GM23248 (cell line): Measurements from ENCODE around the gene C2orf49. TPM values are rescaled to one million over a fixed set of nuclear protein-coding genes. Genes with fewer than 3 reads are reported as not detected.

Experiments
- DNase-seq: peaks from one replicate; pipeline ENCODE4 v3.0.0-alpha.2; 2015
- H2AFZ ChIP-seq: fragments of 200-600 bp; sonication (generic); 2 replicates; pipeline ENCODE4 v1.6.1; 2016; ENCODE audit warnings: antibody characterized with exemption
- H3F3A ChIP-seq: fragments of 200-600 bp; sonication (generic); 2 replicates; pipeline ENCODE4 v1.6.1; 2016; ENCODE audit warnings: mild to moderate bottlenecking, antibody characterized with exemption, mixed run types; ENCODE audit not compliant: insufficient read depth
- H3K27ac ChIP-seq: fragments of 200-600 bp; sonication (generic); 2 replicates; pipeline ENCODE4 v1.5.1; 2016; ENCODE audit warnings: mild to moderate bottlenecking
- H3K27me3 ChIP-seq: fragments of 200-600 bp; sonication (generic); replicated peaks from 2 replicates; pipeline ENCODE4 v1.6.1; 2016; ENCODE audit warnings: mild to moderate bottlenecking; ENCODE audit not compliant: insufficient read depth
- H3K36me3 ChIP-seq: fragments of 200-600 bp; sonication (generic); 2 replicates; pipeline ENCODE4 v1.6.1; 2016; ENCODE audit warnings: low read depth, mild to moderate bottlenecking
- H3K4me1 ChIP-seq: fragments of 200-600 bp; sonication (generic); 2 replicates; pipeline ENCODE4 v1.6.1; 2016; ENCODE audit warnings: mild to moderate bottlenecking; ENCODE audit not compliant: insufficient read depth
- H3K4me2 ChIP-seq: fragments of 200-600 bp; sonication (generic); one replicate; pipeline ENCODE4 v1.6.1; 2016; ENCODE audit warnings: mild to moderate bottlenecking; ENCODE audit not compliant: unreplicated experiment
- H3K4me3 ChIP-seq: fragments of 200-600 bp; sonication (generic); 2 replicates; pipeline ENCODE4 v1.5.1; 2016; ENCODE audit warnings: mild to moderate bottlenecking
- H3K79me2 ChIP-seq: fragments of 200-600 bp; sonication (generic); 2 replicates; pipeline ENCODE4 v1.6.1; 2016; ENCODE audit warnings: mild to moderate bottlenecking; ENCODE audit not compliant: insufficient read depth
- H3K9ac ChIP-seq: fragments of 200-600 bp; sonication (generic); 2 replicates; pipeline ENCODE4 v1.6.1; 2016; ENCODE audit warnings: mild to moderate bottlenecking
- H3K9me2 ChIP-seq: fragments of 200-600 bp; sonication (generic); 2 replicates; pipeline ENCODE4 v1.6.1; 2016; ENCODE audit warnings: mixed run types, mild to moderate bottlenecking, moderate library complexity; ENCODE audit not compliant: insufficient read depth
- H3K9me3 ChIP-seq: fragments of 200-600 bp; sonication (generic); one replicate; pipeline ENCODE4 v1.6.1; 2017; ENCODE audit warnings: low read depth
- H4K20me1 ChIP-seq: fragments of 200-600 bp; sonication (generic); 2 replicates; pipeline ENCODE4 v1.6.0; 2016; ENCODE audit not compliant: insufficient read depth
- EZH2 ChIP-seq: fragments of 200-600 bp; sonication (generic); IDR thresholded peaks from 2 replicates; pipeline ENCODE4 v1.6.1; 2018; ENCODE audit warnings: antibody characterized with exemption, mild to moderate bottlenecking; ENCODE audit not compliant: insufficient read depth, poor library complexity, severe bottlenecking
- EZH2phosphoT487 ChIP-seq: fragments of 200-600 bp; sonication (generic); IDR thresholded peaks from 2 replicates; pipeline ENCODE4 v1.6.1; 2018; ENCODE audit warnings: antibody characterized with exemption, moderate library complexity, mild to moderate bottlenecking, low read depth; ENCODE audit not compliant: insufficient read depth
- WGBS, 2 experiments: methylation state at CpG; one replicate each; pipeline ENCODE4 v1.1.6; 2015 to 2017; ENCODE audit warnings: low lambda C conversion rate in 2 of 2, low coverage in 1 of 2; ENCODE audit errors: missing lambda C conversion rate in 2 of 2; 5-methylcytosine and 5-hydroxymethylcytosine counted together
- in situ Hi-C: fragments of 300-500 bp; cut with MboI; formaldehyde crosslinking; loops from 2 replicates; pipeline ENCODE4 v1.15.0; 2020
- polyA plus RNA-seq: library from polyadenylated mRNA; unstranded; fragments of >200 nt; fragmentation: Nextera tagmentation; extraction: Ambion mirVana; gene quantifications from 2 replicates; pipeline ENCODE4 v1.2.1, GENCODE V29; 2016
- total RNA-seq: library from RNA; depleted of rRNA; stranded (reverse); fragments of >200 nt; shearing (Covaris generic); gene quantifications from 2 replicates; pipeline ENCODE4 v1.2.3, GENCODE V29; 2014

Gene C2orf49
- total and polyA plus RNA-seq, 2 experiments from 2014 or later = 9.0 to 13.6 TPM

DNA sequence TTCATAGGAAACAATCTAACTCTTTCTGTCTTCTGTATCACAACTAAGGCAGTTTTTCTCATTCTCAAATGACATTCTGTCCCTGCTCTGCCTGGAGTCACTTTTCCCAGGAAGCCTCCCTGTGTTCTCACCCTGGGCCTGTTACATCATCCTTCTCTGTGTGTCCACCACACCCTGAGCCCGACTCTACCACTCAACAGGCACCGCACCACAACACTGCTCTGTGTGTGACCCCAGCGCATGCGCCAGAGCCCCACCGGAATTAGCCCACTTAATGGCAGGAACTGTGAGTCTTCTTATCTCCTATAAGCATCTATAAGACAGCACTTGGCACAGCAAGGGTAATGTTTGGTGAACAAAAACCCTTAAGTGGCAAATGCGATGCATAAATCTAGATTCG lies 40.1 kb upstream of the C2orf49 start:
- no peak overlapping the region for H3K4me2 ChIP-seq
- H2AFZ ChIP-seq = no peak overlapping the region
- no peaks in the 10 kb centered on the region for H3K9me2 ChIP-seq
- H3K9me3 ChIP-seq = no peaks in the 10 kb centered on the region
- no peak overlapping the region for H3K9ac ChIP-seq
- in situ Hi-C loops = loop anchor here (10.0 kb wide), 1 partner anchor 182 kb away; no protein-coding TSS in a partner anchor
- no peaks in the 10 kb centered on the region for H3K27me3 ChIP-seq
- H3K27ac ChIP-seq = no peak overlapping the region
- TF ChIP-seq EZH2 = no peak
- no peak for TF ChIP-seq EZH2phosphoT487
- H3F3A ChIP-seq = no peaks in the 10 kb centered on the region
- H3K4me3 ChIP-seq = no peak overlapping the region
- WGBS, 2 experiments = 83 to 85% methylated on average over 7 of the region's 7 CpGs
- peak; percentile 16 for DNase-seq
- no peaks in the 10 kb centered on the region; the same call in 1 of the 2 replicates for H3K36me3 ChIP-seq
- peaks cover 15% of the 10 kb centered on the region; the same call in 1 of the 2 replicates for H3K79me2 ChIP-seq
- H3K4me1 ChIP-seq = no peaks in the 10 kb centered on the region
- no peaks in the 10 kb centered on the region for H4K20me1 ChIP-seq

DNA sequence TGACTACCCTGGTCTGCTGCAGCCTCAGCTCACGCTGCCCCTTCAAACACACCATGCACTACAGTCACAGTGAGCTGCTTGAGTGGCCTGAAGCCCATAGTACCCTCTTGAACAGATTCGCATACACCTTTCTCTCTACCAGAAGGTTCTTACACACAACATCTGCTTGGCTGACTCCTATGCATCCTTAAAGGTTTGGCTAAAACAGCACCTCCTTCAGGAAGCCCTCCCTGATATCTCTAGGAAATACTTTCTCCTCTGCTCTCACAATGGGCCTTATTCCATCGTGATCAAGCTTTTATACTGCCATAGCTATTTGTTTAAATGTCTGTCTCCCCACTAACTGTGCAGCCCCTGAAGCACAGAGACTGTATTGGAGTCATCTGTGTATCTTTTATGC lies 39.3 kb upstream of the C2orf49 start:
- no peak overlapping the region for H3K4me3 ChIP-seq
- H3K4me1 ChIP-seq = no peaks in the 10 kb centered on the region
- H3K9me3 ChIP-seq = no peaks in the 10 kb centered on the region
- no peak for TF ChIP-seq EZH2phosphoT487
- no peak for TF ChIP-seq EZH2
- no peak overlapping the region for H3K27ac ChIP-seq
- in situ Hi-C loops = loop anchor here (10.0 kb wide), 1 partner anchor 183 kb away; no protein-coding TSS in a partner anchor
- peaks cover 22% of the 10 kb centered on the region; the same call in 1 of the 2 replicates for H3K79me2 ChIP-seq
- no peak overlapping the region for H2AFZ ChIP-seq
- DNase-seq = no peak
- H3K4me2 ChIP-seq = no peak overlapping the region
- H4K20me1 ChIP-seq = no peaks in the 10 kb centered on the region
- no peaks in the 10 kb centered on the region for H3K9me2 ChIP-seq
- WGBS, 2 experiments = 95 to 97% methylated on average over 3 of the region's 3 CpGs
- no peaks in the 10 kb centered on the region for H3F3A ChIP-seq
- H3K27me3 ChIP-seq = no peaks in the 10 kb centered on the region
- H3K36me3 ChIP-seq = no peaks in the 10 kb centered on the region; the same call in 1 of the 2 replicates
- no peak overlapping the region for H3K9ac ChIP-seq

DNA sequence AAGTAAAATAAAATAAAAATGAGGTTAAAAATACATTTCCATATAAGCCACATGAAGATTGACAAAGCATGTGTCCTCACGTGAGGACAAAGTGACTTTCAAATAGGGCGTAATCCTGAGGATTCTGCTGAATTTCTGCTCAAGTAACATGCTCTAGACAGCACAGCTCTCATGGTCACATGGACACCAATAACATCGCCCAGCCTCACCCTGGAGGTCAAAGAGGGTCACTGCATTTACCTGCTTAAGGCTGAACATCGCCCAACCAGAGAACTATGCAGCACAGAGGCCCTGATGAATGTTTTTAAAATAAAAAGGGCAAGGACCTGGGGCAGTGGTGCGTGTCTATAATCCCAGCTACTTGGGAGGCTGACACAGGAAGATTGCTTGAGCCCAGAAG lies 38.0 kb upstream of the C2orf49 start:
- Histone ChIP-seq H2AFZ (no peak overlapping the region), H3K4me1 (no peaks in the 10 kb centered on the region), H3K27ac (no peak overlapping the region), H3K27me3 (no peaks in the 10 kb centered on the region), H3K79me2 (peaks cover 33% of the 10 kb centered on the region; the same call in 1 of the 2 replicates), H3K9ac (no peak overlapping the region), H3K4me3 (no peak overlapping the region), H3F3A (no peaks in the 10 kb centered on the region), H3K4me2 (no peak overlapping the region), H3K36me3 (no peaks in the 10 kb centered on the region; the same call in 1 of the 2 replicates), H4K20me1 (no peaks in the 10 kb centered on the region), H3K9me2 (no peaks in the 10 kb centered on the region), H3K9me3 (no peaks in the 10 kb centered on the region)
- in situ Hi-C loops = loop anchor here (10.0 kb wide), 1 partner anchor 184 kb away; no protein-coding TSS in a partner anchor
- no peak for DNase-seq
- TF ChIP-seq EZH2phosphoT487 (no peak), EZH2 (no peak)
- 85% methylated on average over 5 of the region's 5 CpGs for WGBS, 2 experiments

DNA sequence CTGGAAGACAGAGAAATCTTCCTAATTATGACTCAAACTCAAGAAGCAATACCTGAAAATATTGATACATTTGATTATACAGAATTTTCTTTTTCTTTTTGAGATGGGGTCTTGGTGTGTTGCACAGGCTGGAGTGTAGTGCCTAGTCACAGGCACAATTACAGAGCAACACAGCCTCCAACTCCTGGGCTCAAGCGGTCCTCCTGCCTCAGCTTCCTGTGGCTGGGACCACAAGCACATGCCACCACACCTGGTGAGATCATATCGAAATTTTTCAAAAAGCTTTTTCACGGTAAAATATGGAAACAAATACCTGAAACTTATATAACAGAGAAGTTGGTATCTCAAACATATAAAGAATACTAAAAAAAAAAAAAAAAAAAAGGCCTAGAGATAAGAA lies 35.7 kb upstream of the C2orf49 start:
- Histone ChIP-seq H3K4me2 (no peak overlapping the region), H3K36me3 (no peaks in the 10 kb centered on the region; the same call in 1 of the 2 replicates), H2AFZ (no peak overlapping the region), H4K20me1 (no peaks in the 10 kb centered on the region), H3K27ac (no peak overlapping the region), H3K9ac (no peak overlapping the region), H3K27me3 (no peaks in the 10 kb centered on the region), H3K9me2 (no peaks in the 10 kb centered on the region), H3K9me3 (no peaks in the 10 kb centered on the region), H3F3A (no peaks in the 10 kb centered on the region), H3K4me3 (no peak overlapping the region), H3K4me1 (no peaks in the 10 kb centered on the region), H3K79me2 (peaks cover 38% of the 10 kb centered on the region; the same call in 1 of the 2 replicates)
- in situ Hi-C loops = no loop called here
- TF ChIP-seq EZH2 (no peak), EZH2phosphoT487 (no peak)
- no peak for DNase-seq
- WGBS, 2 experiments = 96 to 97% methylated on average over 3 of the region's 3 CpGs

DNA sequence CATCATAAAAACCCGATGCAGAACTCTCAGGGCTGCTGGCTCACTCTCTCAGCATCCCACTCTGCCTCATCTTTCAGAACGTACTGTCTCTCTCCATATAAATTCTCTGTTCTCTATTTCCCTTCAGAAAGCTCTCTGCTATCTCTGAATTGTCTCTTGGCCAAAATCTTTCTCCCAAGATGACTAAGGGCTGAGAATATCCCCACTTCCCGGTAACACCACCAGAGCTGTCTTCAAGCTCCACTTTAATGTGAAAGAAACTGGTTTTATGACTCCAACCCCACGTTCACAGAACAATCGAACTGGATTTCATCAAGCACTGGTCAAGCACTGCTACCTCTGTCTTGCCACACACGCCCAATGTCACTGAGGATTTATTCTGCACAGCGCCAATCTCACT lies 30.2 kb upstream of the C2orf49 start:
- 83 to 88% methylated on average over 7 of the region's 7 CpGs for WGBS, 2 experiments
- peaks cover 36% of the 10 kb centered on the region for H3K79me2 ChIP-seq

More for the DNA sequence above, 30.2 kb upstream of the C2orf49 start:
- no peaks in the 10 kb centered on the region for H3K36me3 ChIP-seq
- H4K20me1 ChIP-seq = no peaks in the 10 kb centered on the region; the same call in 1 of the 2 replicates
- H3K4me2 ChIP-seq = no peak overlapping the region
- H3K9me2 ChIP-seq = no peaks in the 10 kb centered on the region
- H3K4me1 ChIP-seq = no peaks in the 10 kb centered on the region
- DNase-seq = no peak
- no peak overlapping the region for H3K27ac ChIP-seq
- no peaks in the 10 kb centered on the region for H3K9me3 ChIP-seq
- TF ChIP-seq EZH2phosphoT487 = no peak
- no peak overlapping the region for H3K9ac ChIP-seq
- H2AFZ ChIP-seq = no peak overlapping the region
- in situ Hi-C loops = no loop called here
- no peaks in the 10 kb centered on the region for H3K27me3 ChIP-seq
- H3F3A ChIP-seq = no peaks in the 10 kb centered on the region
- no peak overlapping the region for H3K4me3 ChIP-seq
